Trophoblast cell (in vitro differentiated cells and primary cell): ENCODE results near the gene NOD2.

Experiments used
- DNase-seq, 2 donors: peaks; one replicate each; pipeline ENCODE4 v3.0.0-alpha.2; 2016
- H2AFZ ChIP-seq: 2 replicates; pipeline ENCODE4 v1.6.1; 2013; ENCODE audit warnings: low read length, moderate library complexity, mild to moderate bottlenecking; ENCODE audit not compliant: insufficient read depth, poor library complexity
- H2AK5ac ChIP-seq: 2 replicates; pipeline ENCODE4 v1.6.1; 2013; ENCODE audit warnings: mild to moderate bottlenecking, low read length
- H2BK120ac ChIP-seq: 2 replicates; pipeline ENCODE4 v1.6.1; 2013; ENCODE audit warnings: low read length, mild to moderate bottlenecking, moderate library complexity; ENCODE audit not compliant: insufficient read depth, poor library complexity
- H2BK12ac ChIP-seq: 2 replicates; pipeline ENCODE4 v1.6.1; 2013; ENCODE audit warnings: mild to moderate bottlenecking, low read length, moderate library complexity
- H2BK5ac ChIP-seq: 2 replicates; pipeline ENCODE4 v1.6.1; 2013; ENCODE audit warnings: low read length, low read depth, moderate library complexity, mild to moderate bottlenecking; ENCODE audit not compliant: poor library complexity
- H3K14ac ChIP-seq: 2 replicates; pipeline ENCODE4 v1.6.1; 2013; ENCODE audit warnings: mild to moderate bottlenecking, low read length
- H3K18ac ChIP-seq: 2 replicates; pipeline ENCODE4 v1.6.1; 2013; ENCODE audit warnings: mild to moderate bottlenecking, low read length
- H3K23ac ChIP-seq: 2 replicates; pipeline ENCODE4 v1.6.1; 2013; ENCODE audit warnings: low read length
- H3K27ac ChIP-seq: 2 replicates; pipeline ENCODE4 v1.5.1; 2013; ENCODE audit warnings: low read depth, mild to moderate bottlenecking, inconsistent platforms, low read length, moderate library complexity
- H3K27me3 ChIP-seq: 2 replicates; pipeline ENCODE4 v1.6.1; 2013; ENCODE audit warnings: inconsistent platforms, mild to moderate bottlenecking, low read length, moderate library complexity; ENCODE audit not compliant: insufficient read depth
- H3K36me3 ChIP-seq, 2 experiments: 1 replicate in 1 of 2; 2 replicates in 1 of 2; pipeline ENCODE4 v1.6.1; 2013; ENCODE audit warnings: low read length in 2 of 2, mild to moderate bottlenecking in 2 of 2, moderate library complexity in 1 of 2; ENCODE audit not compliant: insufficient read depth in 2 of 2, control insufficient read depth in 1 of 2
- H3K4ac ChIP-seq: 2 replicates; pipeline ENCODE4 v1.6.1; 2013; ENCODE audit warnings: low read depth, mild to moderate bottlenecking, low read length, moderate library complexity
- H3K4me1 ChIP-seq, 2 experiments: 1 replicate in 1 of 2; 2 replicates in 1 of 2; pipeline ENCODE4 v1.6.1; 2013; ENCODE audit warnings: low read length in 2 of 2, mild to moderate bottlenecking in 2 of 2, moderate library complexity in 1 of 2; ENCODE audit not compliant: insufficient read depth in 2 of 2, control insufficient read depth in 1 of 2
- H3K4me2 ChIP-seq: 2 replicates; pipeline ENCODE4 v1.6.1; 2013; ENCODE audit warnings: inconsistent platforms, mild to moderate bottlenecking, low read length, moderate library complexity
- H3K4me3 ChIP-seq: 2 replicates; pipeline ENCODE4 v1.5.1; 2013; ENCODE audit warnings: mild to moderate bottlenecking, low read depth, low read length, inconsistent platforms
- H3K79me1 ChIP-seq: one replicate; pipeline ENCODE4 v1.6.1; 2013; ENCODE audit warnings: low read length
- H3K79me2 ChIP-seq: 2 replicates; pipeline ENCODE4 v1.6.1; 2013; ENCODE audit warnings: low read length, mild to moderate bottlenecking; ENCODE audit not compliant: control insufficient read depth, insufficient read depth, poor library complexity
- H3K9ac ChIP-seq: 2 replicates; pipeline ENCODE4 v1.6.1; 2013; ENCODE audit warnings: mild to moderate bottlenecking, low read length
- H3K9me3 ChIP-seq: 2 replicates; pipeline ENCODE4 v1.6.1; 2013; ENCODE audit warnings: low read depth, mild to moderate bottlenecking, control low read depth, inconsistent platforms, low read length; ENCODE audit not compliant: insufficient read depth
- H4K12ac ChIP-seq: 2 replicates; pipeline ENCODE4 v1.6.1; 2013; ENCODE audit warnings: low read depth, mild to moderate bottlenecking, low read length, moderate library complexity
- H4K8ac ChIP-seq: 2 replicates; pipeline ENCODE4 v1.6.1; 2013; ENCODE audit warnings: low read depth, mild to moderate bottlenecking, low read length, moderate library complexity
- H4K91ac ChIP-seq: one replicate; pipeline ENCODE4 v1.6.1; 2013; ENCODE audit warnings: low read depth, mild to moderate bottlenecking, low read length, moderate library complexity
- WGBS: extraction: QIAGEN DNeasy Blood & Tissue Kit; methylation state at CpG from one replicate; pipeline ENCODE4 v1.1.7; 2013; ENCODE audit warnings: missing lambda C conversion rate; ENCODE audit not compliant: insufficient read length, insufficient coverage; ENCODE audit errors: extremely low coverage; 5-methylcytosine and 5-hydroxymethylcytosine counted together

The NOD2 gene

GRCh38 chr16:50668368-50669008, 24.9 kb upstream of the NOD2 start:
- no peak overlapping the region for H3K4me3 ChIP-seq
- no peak overlapping the region for H3K4me2 ChIP-seq
- H2AK5ac ChIP-seq = no peak overlapping the region
- H3K9me3 ChIP-seq = peaks cover 8% of the 10 kb centered on the region
- H4K91ac ChIP-seq = no peak overlapping the region
- H3K23ac ChIP-seq = no peak overlapping the region
- H3K18ac ChIP-seq = no peak overlapping the region
- peak overlapping the region; percentile 43 for H2AFZ ChIP-seq
- H3K36me3 ChIP-seq = peaks cover 0 to 1% of the 10 kb centered on the region in 2 experiments
- no peak overlapping the region for H3K14ac ChIP-seq
- H2BK12ac ChIP-seq = no peak overlapping the region
- DNase-seq = peak in 1 of 2 donors; percentile 46
- peaks cover 3% of the 10 kb centered on the region for H3K79me2 ChIP-seq
- H4K12ac ChIP-seq = no peak overlapping the region
- H3K4ac ChIP-seq = no peak overlapping the region
- no peaks in the 10 kb centered on the region for H3K27me3 ChIP-seq
- WGBS = no CpG with 5 or more reads among the region's 5 CpGs
- H2BK120ac ChIP-seq = no peak overlapping the region
- no peak overlapping the region for H2BK5ac ChIP-seq
- H3K4me1 ChIP-seq = peaks cover 8 to 14% of the 10 kb centered on the region in 2 experiments
- no peak overlapping the region for H3K27ac ChIP-seq
- peaks cover 3% of the 10 kb centered on the region for H3K79me1 ChIP-seq
- no peak overlapping the region for H3K9ac ChIP-seq
- H4K8ac ChIP-seq = no peak overlapping the region

DNA sequence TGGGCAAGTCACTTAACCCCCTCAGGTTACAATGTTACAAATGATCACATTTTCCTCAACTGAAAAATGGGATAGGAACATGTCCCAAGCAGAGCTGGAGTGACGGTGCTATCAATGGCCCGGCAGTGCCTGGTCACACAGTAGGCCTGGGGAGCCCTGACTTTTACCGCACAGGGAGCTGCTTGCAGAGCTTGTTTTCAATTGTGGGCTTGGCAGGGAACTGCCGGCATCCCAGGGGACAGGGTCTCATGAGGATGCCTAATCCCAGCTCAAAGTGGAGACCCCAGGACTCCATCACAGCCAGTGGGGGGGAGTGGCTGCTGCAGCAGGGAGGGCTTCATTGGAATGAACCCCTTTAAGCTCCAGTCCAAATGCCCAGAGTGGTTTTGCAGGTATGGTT, 23.7 kb upstream of the NOD2 start:
- Histone ChIP-seq H3K27ac (no peak overlapping the region), H3K23ac (no peak overlapping the region), H3K79me1 (peaks cover 3% of the 10 kb centered on the region), H2AFZ (no peak overlapping the region), H3K4me1 (peaks cover 8 to 14% of the 10 kb centered on the region in 2 experiments), H3K9me3 (peaks cover 8% of the 10 kb centered on the region), H4K91ac (no peak overlapping the region), H4K12ac (no peak overlapping the region), H2BK120ac (no peak overlapping the region), H3K4me3 (no peak overlapping the region), H3K14ac (no peak overlapping the region), H3K18ac (no peak overlapping the region), H3K4me2 (no peak overlapping the region), H3K27me3 (no peaks in the 10 kb centered on the region), H3K4ac (no peak overlapping the region), H2BK5ac (no peak overlapping the region), H3K79me2 (peaks cover 3% of the 10 kb centered on the region), H3K9ac (no peak overlapping the region), H3K36me3 (peaks cover 0 to 1% of the 10 kb centered on the region in 2 experiments), H2AK5ac (no peak overlapping the region), H2BK12ac (no peak overlapping the region), H4K8ac (no peak overlapping the region)
- no peak for DNase-seq
- WGBS = no CpG with 5 or more reads among the region's 4 CpGs

GRCh38 chr16:50670476-50670875, 22.9 kb upstream of the NOD2 start:
- Histone ChIP-seq H3K9ac (no peak overlapping the region), H4K8ac (no peak overlapping the region), H3K14ac (no peak overlapping the region), H4K12ac (peak overlapping the region; percentile 46), H3K4me3 (no peak overlapping the region), H3K23ac (no peak overlapping the region), H3K27me3 (no peaks in the 10 kb centered on the region), H2BK5ac (no peak overlapping the region), H3K36me3 (peaks cover 0 to 1% of the 10 kb centered on the region in 2 experiments), H3K27ac (no peak overlapping the region), H3K79me2 (no peaks in the 10 kb centered on the region), H2AFZ (no peak overlapping the region), H2BK12ac (no peak overlapping the region), H2AK5ac (no peak overlapping the region), H3K4me2 (no peak overlapping the region), H3K18ac (no peak overlapping the region), H4K91ac (no peak overlapping the region), H3K79me1 (no peaks in the 10 kb centered on the region), H3K4me1 (peaks cover 5 to 11% of the 10 kb centered on the region in 2 experiments), H3K9me3 (peaks cover 8% of the 10 kb centered on the region), H2BK120ac (no peak overlapping the region), H3K4ac (no peak overlapping the region)
- no CpG with 5 or more reads among the region's 6 CpGs for WGBS
- DNase-seq = no peak

GRCh38 chr16:50671644-50672260, 21.7 kb upstream of the NOD2 start:
- Histone ChIP-seq H2BK12ac (no peak overlapping the region), H4K91ac (no peak overlapping the region), H3K18ac (no peak overlapping the region), H3K23ac (no peak overlapping the region), H4K8ac (no peak overlapping the region), H3K9ac (no peak overlapping the region), H2BK5ac (no peak overlapping the region), H3K27me3 (no peaks in the 10 kb centered on the region), H3K4me1 (peaks cover 10 to 20% of the 10 kb centered on the region in 2 experiments), H3K79me1 (no peaks in the 10 kb centered on the region), H3K4ac (no peak overlapping the region), H4K12ac (no peak overlapping the region), H2BK120ac (no peak overlapping the region), H3K36me3 (peaks cover 0 to 1% of the 10 kb centered on the region in 2 experiments), H3K14ac (no peak overlapping the region), H3K79me2 (no peaks in the 10 kb centered on the region), H3K4me3 (no peak overlapping the region), H3K9me3 (peaks cover 8% of the 10 kb centered on the region), H3K4me2 (no peak overlapping the region), H3K27ac (no peak overlapping the region), H2AFZ (no peak overlapping the region), H2AK5ac (no peak overlapping the region)
- peak in 1 of 2 donors; percentile 59 for DNase-seq
- no CpG with 5 or more reads among the region's 2 CpGs for WGBS
